ENCODE results near the gene SLC39A9.
A peak's percentile ranks its signal among the peaks of the same experiment; 100 is the strongest.
"Not testable (repeated sequence)": the region's sequence is repeated elsewhere in the genome, so short reads cannot be mapped to it uniquely, and the experiment has no call there.

SLC39A9 gene

GRCh38 chr14:69473946-69474345 lies 75.5 kb downstream of the SLC39A9 start:
- no peak for DNase-seq (ENCODE audit: low read depth in 4 of 4, low spot score in 1 of 4)

GRCh38 chr14:69475194-69475818 lies 76.8 kb downstream of the SLC39A9 start:
- DNase-seq (ENCODE audit: low read depth in 4 of 4, low spot score in 1 of 4): no peak

GRCh38 chr14:69476824-69477450 lies 78.4 kb downstream of the SLC39A9 start:
- not testable (repeated sequence) for DNase-seq (ENCODE audit: low read depth in 4 of 4, low spot score in 1 of 4)

GRCh38 chr14:69478055-69478454 lies 79.6 kb downstream of the SLC39A9 start:
- DNase-seq (ENCODE audit: low read depth in 4 of 4, low spot score in 1 of 4): not testable (repeated sequence)

GRCh38 chr14:69479696-69480095 lies 81.2 kb downstream of the SLC39A9 start:
- no peak for DNase-seq (ENCODE audit: low read depth in 4 of 4, low spot score in 1 of 4)

- no peak for DNase-seq (ENCODE audit: low read depth in 4 of 4, low spot score in 1 of 4)
Observed at GRCh38 chr14:69480136-69480535, 81.6 kb downstream of the SLC39A9 start.

- DNase-seq (ENCODE audit: low read depth in 4 of 4, low spot score in 1 of 4): no peak
Observed at GRCh38 chr14:69481815-69482568, 83.5 kb downstream of the SLC39A9 start.

GRCh38 chr14:69483765-69484443 lies 85.4 kb downstream of the SLC39A9 start:
- no peak for DNase-seq (ENCODE audit: low read depth in 4 of 4, low spot score in 1 of 4)

- peak in 1 of 4 experiments; percentile 13 for DNase-seq (ENCODE audit: low read depth in 4 of 4, low spot score in 1 of 4)
Observed at GRCh38 chr14:69484444-69485314, 86.2 kb downstream of the SLC39A9 start, which contains the start of gene PLEKHD1. Gene PLEKHD1, plus strand, starts transcription at chr14:69484728. Its CDS starts 238 bp downstream, at chr14:69484966.

- no peak for DNase-seq (ENCODE audit: low read depth in 4 of 4, low spot score in 1 of 4)
Observed at GRCh38 chr14:69485315-69485660, 86.8 kb downstream of the SLC39A9 start.

- DNase-seq (ENCODE audit: low read depth in 4 of 4, low spot score in 1 of 4): no peak
Observed at GRCh38 chr14:69485701-69486100, 87.2 kb downstream of the SLC39A9 start.

- DNase-seq (ENCODE audit: low read depth in 4 of 4, low spot score in 1 of 4): no peak
Observed at GRCh38 chr14:69487226-69487625, 88.7 kb downstream of the SLC39A9 start.

- DNase-seq (ENCODE audit: low read depth in 4 of 4, low spot score in 1 of 4): no peak
Observed at GRCh38 chr14:69487771-69488170, 89.3 kb downstream of the SLC39A9 start.

- DNase-seq (ENCODE audit: low read depth in 4 of 4, low spot score in 1 of 4): no peak
Observed at GRCh38 chr14:69489495-69489894, 91.0 kb downstream of the SLC39A9 start.

GRCh38 chr14:69490219-69490918 lies 91.9 kb downstream of the SLC39A9 start:
- DNase-seq (ENCODE audit: low read depth in 4 of 4, low spot score in 1 of 4): no peak

- DNase-seq (ENCODE audit: low read depth in 4 of 4, low spot score in 1 of 4): no peak
Observed at GRCh38 chr14:69491193-69491592, 92.7 kb downstream of the SLC39A9 start.

- DNase-seq (ENCODE audit: low read depth in 4 of 4, low spot score in 1 of 4): no peak
Observed at GRCh38 chr14:69493038-69493437, 94.5 kb downstream of the SLC39A9 start.

GRCh38 chr14:69493791-69494190 lies 95.3 kb downstream of the SLC39A9 start:
- DNase-seq (ENCODE audit: low read depth in 4 of 4, low spot score in 1 of 4): no peak

GRCh38 chr14:69495341-69495921 lies 96.9 kb downstream of the SLC39A9 start:
- DNase-seq (ENCODE audit: low read depth in 4 of 4, low spot score in 1 of 4): no peak

- not testable (repeated sequence) for DNase-seq (ENCODE audit: low read depth in 4 of 4, low spot score in 1 of 4)
Observed at GRCh38 chr14:69497866-69498265, 99.4 kb downstream of the SLC39A9 start.

Data from stimulated activated CD4-positive, alpha-beta T cell treated with anti-CD3 and anti-CD28 coated beads, Interleukin-1b, Interleukin-23, amount 100 ng/mL, for 24 hours (primary cell).